Stimulated activated naive B cell treated with anti-CD40 and anti-IgM and Interleukin-4, amounts not matched to agents 10 μg/mL and 1 μg/mL and 100 μg/mL, for 72 hours (primary cell): ENCODE data around the gene NAP1L4.
A peak's percentile ranks its signal among the peaks of the same experiment; 100 is the strongest.

Experiments used
- ATAC-seq, 2 donors: fragments of 150-1000 bp; cut with Tn5 transposase; replicated peaks; 2 replicates each; pipeline ENCODE4 v1.10.0; 2021; ENCODE audit warnings: moderate library complexity in 1 of 2
- DNase-seq: peaks from one replicate; pipeline ENCODE4 v3.0.0; 2021
- H3K27ac Mint-ChIP-seq: one replicate; pipeline ENCODE4 v1.8.0; 2022; ENCODE audit warnings: mild to moderate bottlenecking, mixed read lengths
- H3K27me3 Mint-ChIP-seq, 2 donors: one replicate each; pipeline ENCODE4 v1.8.0; 2022; ENCODE audit warnings: mixed read lengths in 2 of 2
- H3K36me3 Mint-ChIP-seq, 2 donors: one replicate each; pipeline ENCODE4 v1.8.0; 2022; ENCODE audit warnings: mixed read lengths in 2 of 2, mild to moderate bottlenecking in 1 of 2
- H3K4me1 Mint-ChIP-seq, 2 donors: one replicate each; pipeline ENCODE4 v1.8.0; 2022; ENCODE audit warnings: mixed read lengths in 2 of 2, mild to moderate bottlenecking in 1 of 2
- H3K4me3 Mint-ChIP-seq, 2 donors: one replicate each; pipeline ENCODE4 v1.8.0; 2022; ENCODE audit warnings: mild to moderate bottlenecking in 2 of 2, mixed read lengths in 2 of 2, moderate library complexity in 1 of 2
- H3K9me3 Mint-ChIP-seq, 2 donors: one replicate each; pipeline ENCODE4 v1.8.0; 2022; ENCODE audit warnings: mixed read lengths in 2 of 2, mild to moderate bottlenecking in 1 of 2

The NAP1L4 gene

GRCh38 chr11:2991452-2992233, 486 bp downstream of the NAP1L4 start:
- no peaks in the 10 kb centered on the region for H3K27me3 Mint-ChIP-seq
- peak overlapping the region; percentile 93 to 98 for H3K4me3 Mint-ChIP-seq
- peak; percentile 59 to 65 for ATAC-seq
- no peak for DNase-seq
- H3K27ac Mint-ChIP-seq: peak overlapping the region; percentile 99
- H3K36me3 Mint-ChIP-seq: peaks cover 12 to 14% of the 10 kb centered on the region in 2 donors
- H3K9me3 Mint-ChIP-seq: no peaks in the 10 kb centered on the region
- peaks cover 21 to 38% of the 10 kb centered on the region in 2 donors for H3K4me1 Mint-ChIP-seq

DNA sequence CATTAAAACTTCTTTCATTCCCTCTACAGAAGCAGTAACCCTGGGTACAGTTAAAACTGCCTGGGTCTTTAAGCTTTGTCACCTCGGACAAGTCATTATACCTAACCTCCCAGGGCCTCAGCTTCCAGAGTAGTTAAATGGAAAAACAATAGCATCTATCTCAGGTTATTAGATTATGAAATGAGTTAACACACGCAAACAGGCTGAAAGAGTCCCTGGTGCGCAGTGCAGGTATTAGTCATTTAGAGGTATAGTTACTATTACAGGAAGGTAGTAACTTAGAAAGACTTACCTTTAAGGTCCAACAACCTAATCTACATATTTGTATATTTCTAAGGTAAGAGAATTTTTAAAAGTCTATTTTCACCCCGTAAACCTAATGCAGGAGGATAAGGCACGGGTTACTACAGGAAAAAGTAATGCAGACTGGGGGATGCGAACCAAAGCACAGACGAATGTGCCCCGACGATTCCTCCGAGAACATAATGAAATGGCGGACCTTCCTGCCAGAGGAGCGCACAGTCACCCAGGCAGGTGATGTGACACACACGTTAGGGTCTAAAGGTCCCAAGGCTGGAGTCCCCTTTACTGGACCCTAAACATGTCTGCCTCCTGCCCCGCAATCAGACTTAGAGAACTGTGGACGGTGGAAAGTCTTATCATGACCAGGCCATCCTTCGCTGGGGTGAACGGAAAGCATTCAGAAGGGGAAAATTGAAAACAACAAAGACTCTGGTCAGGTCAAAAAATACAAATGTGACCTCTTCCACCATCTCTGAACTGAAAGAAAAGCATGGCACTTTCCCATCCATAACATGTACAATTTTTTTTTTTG, 1.3 kb downstream of the NAP1L4 start:
- H3K36me3 Mint-ChIP-seq: peaks cover 12 to 14% of the 10 kb centered on the region in 2 donors
- H3K9me3 Mint-ChIP-seq: no peaks in the 10 kb centered on the region
- H3K4me1 Mint-ChIP-seq: peaks cover 24 to 38% of the 10 kb centered on the region in 2 donors
- DNase-seq (peak; percentile 26), ATAC-seq (peak; percentile 17 to 22)
- peak overlapping the region; percentile 93 to 98 for H3K4me3 Mint-ChIP-seq
- no peaks in the 10 kb centered on the region for H3K27me3 Mint-ChIP-seq
- peak overlapping the region; percentile 98 for H3K27ac Mint-ChIP-seq

- ATAC-seq (no peak), DNase-seq (no peak)
- Mint-ChIP-seq H3K4me3 (peak overlapping the region; percentile 93 to 98), H3K36me3 (peaks cover 14 to 16% of the 10 kb centered on the region in 2 donors), H3K9me3 (no peaks in the 10 kb centered on the region), H3K27me3 (no peaks in the 10 kb centered on the region), H3K27ac (peak overlapping the region; percentile 37), H3K4me1 (peaks cover 25 to 41% of the 10 kb centered on the region in 2 donors)
Measured at GRCh38 chr11:2989551-2989950, 2.6 kb downstream of the NAP1L4 start.

GRCh38 chr11:2989006-2989405, 3.1 kb downstream of the NAP1L4 start:
- DNase-seq (no peak), ATAC-seq (no peak)
- Mint-ChIP-seq H3K9me3 (no peaks in the 10 kb centered on the region), H3K4me1 (peaks cover 27 to 46% of the 10 kb centered on the region in 2 donors), H3K36me3 (peaks cover 16 to 19% of the 10 kb centered on the region in 2 donors), H3K4me3 (peak overlapping the region; percentile 93 to 98), H3K27me3 (no peaks in the 10 kb centered on the region), H3K27ac (peak overlapping the region; percentile 37)

GRCh38 chr11:2987881-2988861, 4.0 kb downstream of the NAP1L4 start:
- DNase-seq: no peak
- H3K27ac Mint-ChIP-seq: peak overlapping the region; percentile 20
- peak overlapping the region; percentile 93 to 98 for H3K4me3 Mint-ChIP-seq
- peaks cover 31 to 52% of the 10 kb centered on the region in 2 donors for H3K4me1 Mint-ChIP-seq
- no peaks in the 10 kb centered on the region for H3K27me3 Mint-ChIP-seq
- no peak for ATAC-seq
- H3K9me3 Mint-ChIP-seq: no peaks in the 10 kb centered on the region
- peaks cover 16 to 19% of the 10 kb centered on the region in 2 donors for H3K36me3 Mint-ChIP-seq

- DNase-seq: no peak
- H3K36me3 Mint-ChIP-seq: peaks cover 13 to 17% of the 10 kb centered on the region in 2 donors
- ATAC-seq: no peak
- no peak overlapping the region for H3K4me3 Mint-ChIP-seq
- no peaks in the 10 kb centered on the region for H3K9me3 Mint-ChIP-seq
- no peaks in the 10 kb centered on the region for H3K27me3 Mint-ChIP-seq
- no peak overlapping the region for H3K27ac Mint-ChIP-seq
- peaks cover 24 to 44% of the 10 kb centered on the region in 2 donors for H3K4me1 Mint-ChIP-seq
Measured at GRCh38 chr11:2983908-2984307, 8.2 kb downstream of the NAP1L4 start.

GRCh38 chr11:2982214-2982613, 9.9 kb downstream of the NAP1L4 start:
- no peak for ATAC-seq
- Mint-ChIP-seq H3K4me1 (peaks cover 21 to 37% of the 10 kb centered on the region in 2 donors), H3K4me3 (no peak overlapping the region), H3K27ac (no peak overlapping the region), H3K36me3 (peaks cover 19 to 20% of the 10 kb centered on the region in 2 donors), H3K27me3 (no peaks in the 10 kb centered on the region), H3K9me3 (no peaks in the 10 kb centered on the region)
- no peak for DNase-seq

DNA sequence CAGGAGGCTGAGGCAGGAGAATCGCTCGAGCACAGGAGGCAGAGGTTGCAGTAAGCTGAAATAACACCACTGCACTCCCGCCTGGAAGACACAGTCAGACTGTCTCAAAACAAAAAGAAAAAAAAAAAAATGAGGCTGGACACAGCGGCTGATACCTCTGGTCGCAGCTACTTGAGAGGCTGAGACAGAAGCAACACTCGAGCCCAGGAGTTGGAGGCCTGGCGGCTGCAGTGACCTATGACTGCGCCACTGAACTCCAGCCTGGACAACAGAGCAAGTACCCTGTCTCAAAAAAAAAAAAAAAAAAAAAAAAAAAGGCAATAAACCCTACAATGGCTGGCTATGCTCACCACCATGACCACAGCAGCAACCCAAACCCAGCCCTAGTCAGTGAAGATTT, 11.0 kb downstream of the NAP1L4 start:
- ATAC-seq (no peak), DNase-seq (no peak)
- Mint-ChIP-seq H3K27ac (no peak overlapping the region), H3K36me3 (peaks cover 24 to 28% of the 10 kb centered on the region in 2 donors), H3K27me3 (no peaks in the 10 kb centered on the region), H3K9me3 (no peaks in the 10 kb centered on the region), H3K4me1 (peaks cover 25 to 44% of the 10 kb centered on the region in 2 donors), H3K4me3 (no peak overlapping the region)

DNA sequence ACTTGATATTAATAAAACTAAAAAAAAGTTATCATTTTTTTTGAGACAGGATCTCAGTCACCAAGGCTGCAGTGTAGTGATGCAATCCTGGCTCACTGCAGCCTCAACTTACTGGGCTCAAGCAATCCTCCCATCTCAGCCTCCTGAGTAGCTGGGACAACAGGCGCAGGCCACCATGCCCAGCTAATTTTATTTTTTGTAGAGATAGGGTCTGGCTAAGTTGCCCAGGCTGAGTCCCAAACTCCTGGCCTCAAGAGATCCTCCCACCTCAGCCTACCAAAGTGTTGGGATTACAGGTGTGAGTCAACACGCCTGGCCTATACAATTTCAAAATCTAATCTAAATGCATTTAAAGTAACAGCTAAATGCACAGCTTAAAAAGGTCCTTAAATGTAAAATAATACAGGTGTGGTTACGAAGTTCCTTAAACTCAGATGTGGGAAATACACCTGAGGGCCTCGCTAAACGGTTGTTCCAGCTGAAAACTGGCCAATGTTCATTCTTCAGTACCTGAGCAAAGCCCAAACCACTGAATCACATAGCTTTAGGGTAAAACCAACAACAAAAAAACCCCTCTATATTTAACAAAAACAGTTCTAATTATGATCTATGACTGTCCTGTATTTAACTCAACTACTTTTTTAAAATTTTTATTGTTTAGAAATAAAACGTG, 11.8 kb downstream of the NAP1L4 start:
- Mint-ChIP-seq H3K4me3 (no peak overlapping the region), H3K36me3 (peaks cover 24 to 31% of the 10 kb centered on the region in 2 donors), H3K27me3 (no peaks in the 10 kb centered on the region), H3K9me3 (no peaks in the 10 kb centered on the region), H3K27ac (no peak overlapping the region), H3K4me1 (peaks cover 23 to 44% of the 10 kb centered on the region in 2 donors)
- DNase-seq: no peak
- ATAC-seq: no peak

DNA sequence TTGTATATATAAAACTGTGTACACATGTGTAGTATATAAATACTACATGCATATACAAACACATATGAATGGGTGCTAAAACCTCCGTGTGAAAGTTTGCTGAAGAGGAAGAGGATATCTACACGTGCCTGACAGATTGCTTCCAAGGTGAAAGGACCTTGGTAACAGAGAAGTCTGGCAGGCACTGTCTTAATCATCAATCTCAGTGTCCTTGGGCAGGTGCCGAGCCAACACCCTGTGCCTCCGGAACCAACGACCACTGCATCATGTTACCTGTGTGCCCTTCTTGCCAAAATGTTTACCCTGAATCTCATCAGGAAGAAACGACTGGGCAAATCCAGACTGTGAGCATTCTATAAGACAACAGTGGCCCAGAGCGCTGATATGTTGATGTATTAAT, 15.0 kb downstream of the NAP1L4 start:
- no peaks in the 10 kb centered on the region for H3K27me3 Mint-ChIP-seq
- no peak overlapping the region for H3K4me3 Mint-ChIP-seq
- no peak overlapping the region for H3K27ac Mint-ChIP-seq
- peaks cover 29 to 41% of the 10 kb centered on the region in 2 donors for H3K36me3 Mint-ChIP-seq
- no peak for DNase-seq
- ATAC-seq: no peak
- H3K4me1 Mint-ChIP-seq: peaks cover 12 to 25% of the 10 kb centered on the region in 2 donors
- no peaks in the 10 kb centered on the region for H3K9me3 Mint-ChIP-seq

DNA sequence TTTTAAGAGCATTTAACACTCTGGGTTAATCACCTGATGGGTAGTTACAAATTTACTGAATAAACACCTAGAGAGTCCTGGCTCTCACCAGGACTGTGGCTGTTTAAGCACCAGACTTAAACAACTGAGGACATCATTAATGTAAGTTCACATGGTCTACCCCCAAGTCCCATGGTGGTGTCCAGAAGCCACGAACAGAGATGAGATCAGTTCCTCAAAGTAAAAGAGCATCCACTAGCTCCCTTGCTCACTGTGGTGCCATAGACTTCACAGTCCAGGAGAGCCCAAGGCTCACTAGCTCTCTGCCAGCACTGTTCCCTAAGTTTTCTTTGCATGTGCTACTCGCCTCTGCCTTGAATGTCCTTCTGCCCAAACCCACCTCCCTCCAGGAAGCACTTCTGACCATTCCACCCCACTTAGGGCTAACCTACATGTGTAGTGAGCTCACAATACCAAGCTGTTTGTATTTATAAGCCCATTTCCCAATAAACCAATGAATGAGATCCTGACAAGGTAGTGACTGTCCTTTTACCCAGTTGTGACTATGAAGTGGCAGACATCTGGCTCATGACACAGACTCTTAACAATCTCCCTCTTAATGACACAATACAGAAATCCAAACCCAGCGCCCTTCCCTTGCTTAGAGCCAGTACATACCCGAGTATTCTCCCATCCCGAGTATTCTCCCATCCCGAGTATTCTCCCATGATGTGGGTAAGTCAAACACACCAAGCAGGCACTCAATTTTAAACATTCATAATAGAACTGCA, 15.7 kb downstream of the NAP1L4 start:
- Mint-ChIP-seq H3K36me3 (peaks cover 27 to 37% of the 10 kb centered on the region in 2 donors), H3K4me3 (no peak overlapping the region), H3K27ac (peak overlapping the region; percentile 42), H3K9me3 (no peaks in the 10 kb centered on the region), H3K27me3 (no peaks in the 10 kb centered on the region), H3K4me1 (peaks cover 10 to 19% of the 10 kb centered on the region in 2 donors)
- DNase-seq: no peak
- ATAC-seq: peak; percentile 60 to 84

DNA sequence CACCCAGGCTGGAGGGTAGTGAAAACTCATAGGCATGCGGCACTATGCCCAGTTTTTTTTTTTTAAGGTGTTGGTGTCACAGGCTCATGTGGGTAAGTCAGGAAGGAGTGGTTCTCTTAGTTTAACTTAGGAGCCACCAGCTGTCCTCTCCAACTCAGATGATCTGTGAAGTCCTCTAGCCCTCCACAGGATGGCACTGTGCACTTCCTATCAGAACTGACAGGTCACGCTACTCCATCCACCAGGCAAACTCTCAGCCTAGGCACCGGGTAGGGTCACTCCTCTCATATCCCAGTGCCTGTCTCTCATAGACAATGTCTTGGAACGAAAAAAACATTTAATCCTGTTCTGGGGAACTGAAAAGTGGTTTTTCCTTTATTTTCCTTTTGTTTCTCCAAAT, 16.5 kb downstream of the NAP1L4 start:
- Mint-ChIP-seq H3K4me1 (peaks cover 10 to 19% of the 10 kb centered on the region in 2 donors), H3K4me3 (no peak overlapping the region), H3K27ac (no peak overlapping the region), H3K27me3 (no peaks in the 10 kb centered on the region), H3K9me3 (no peaks in the 10 kb centered on the region), H3K36me3 (peaks cover 30 to 43% of the 10 kb centered on the region in 2 donors)
- ATAC-seq: peak; percentile 79 to 87
- no peak for DNase-seq

DNA sequence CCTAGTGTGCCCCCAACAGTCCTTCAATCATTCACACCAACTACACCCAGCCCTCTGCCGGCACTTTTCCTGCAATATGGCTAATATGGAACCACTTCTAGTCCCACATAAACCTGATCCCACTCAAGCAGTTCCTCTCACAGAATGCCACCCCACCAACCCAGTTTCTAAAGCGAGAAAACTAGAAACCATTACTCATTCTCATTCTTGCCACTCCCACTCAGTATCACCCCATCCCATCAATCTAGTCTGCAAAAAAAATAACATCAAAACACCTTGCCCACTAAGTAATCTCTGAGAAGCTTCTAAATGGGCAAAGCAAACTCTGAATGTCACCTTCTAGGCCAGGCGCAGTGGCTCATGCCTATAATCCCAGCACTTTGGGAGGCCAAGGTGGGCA, 17.9 kb downstream of the NAP1L4 start:
- H3K4me3 Mint-ChIP-seq: no peak overlapping the region
- no peaks in the 10 kb centered on the region for H3K27me3 Mint-ChIP-seq
- H3K4me1 Mint-ChIP-seq: peaks cover 10 to 19% of the 10 kb centered on the region in 2 donors
- H3K27ac Mint-ChIP-seq: no peak overlapping the region
- peaks cover 40 to 55% of the 10 kb centered on the region in 2 donors for H3K36me3 Mint-ChIP-seq
- ATAC-seq: no peak
- no peaks in the 10 kb centered on the region for H3K9me3 Mint-ChIP-seq
- DNase-seq: no peak
